ENCODE measurements around the gene LUC7L3. TPM values are rescaled to one million over a fixed set of nuclear protein-coding genes. Genes with fewer than 3 reads are reported as not detected.

The LUC7L3 gene
- total and polyA plus RNA-seq, 2 of the 13 experiments (the other 11 are each of a cell fraction or from before 2014, with no cell fraction given), result 108 to 120 TPM

DNA sequence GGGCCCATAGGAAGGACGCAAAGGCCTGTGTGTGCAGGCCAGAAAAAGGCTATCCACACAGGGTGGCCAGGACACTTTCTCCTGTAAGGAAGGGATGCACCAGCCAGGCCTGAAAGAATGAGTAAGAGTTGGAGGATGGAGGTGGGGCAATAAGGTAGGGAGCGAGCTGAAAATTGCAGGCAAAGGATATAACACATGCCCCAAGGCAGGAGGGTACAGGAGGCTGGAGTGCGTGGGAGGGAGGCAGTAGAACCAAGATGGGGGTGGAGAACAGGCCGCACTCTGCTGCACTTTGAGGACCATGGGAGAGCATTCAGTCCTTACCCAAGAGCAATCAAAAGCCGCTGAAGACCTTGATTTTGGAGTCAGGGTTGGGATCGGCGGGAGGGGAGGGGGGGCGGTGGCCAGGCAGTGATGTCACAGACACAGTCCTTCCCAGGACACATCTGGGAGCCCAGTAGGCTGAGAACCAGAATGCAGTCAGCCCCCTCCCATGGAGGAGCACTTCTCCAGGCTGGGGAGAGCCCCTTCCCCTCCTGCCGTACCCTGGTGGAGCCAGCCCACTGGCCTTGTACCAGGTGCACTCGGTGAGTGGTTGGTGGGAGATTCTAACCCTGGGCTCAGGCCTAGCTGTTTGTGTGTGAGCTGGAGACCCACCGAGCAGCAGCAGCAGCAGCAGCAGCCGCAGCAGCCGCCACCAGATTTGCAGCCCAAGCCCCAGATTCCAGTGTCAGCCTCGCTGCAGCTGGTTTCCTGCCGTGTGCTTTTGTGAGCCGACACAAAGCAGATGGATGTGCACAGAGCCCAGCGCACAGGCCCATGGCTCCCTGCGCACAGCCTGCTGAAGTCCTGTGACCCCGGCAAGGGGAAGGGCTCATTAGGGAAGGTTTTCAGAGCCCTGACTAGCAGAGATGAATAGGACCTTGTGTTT, 29.2 kb upstream of the LUC7L3 start:
- Histone ChIP-seq H3K79me2 (ENCODE audit: insufficient read depth, low read length) (peaks cover 16% of the 10 kb centered on the region), H2AFZ (ENCODE audit: low read length) (no peak overlapping the region), H3K36me3 (replicated peaks in 1 of 2; ENCODE audit: control insufficient read depth in 1 of 2, insufficient read depth in 2 of 2, low read length in 2 of 2) (no peaks in the 10 kb centered on the region; a peak in 1 of 5 replicates), H3K4me1 (ENCODE audit: insufficient read depth, low read length) (peaks cover 99% of the 10 kb centered on the region), H3K9me3 (ENCODE audit: low read length) (no peaks in the 10 kb centered on the region), H3K4me3 (replicated peaks in 1 of 3; ENCODE audit: insufficient read depth in 1 of 3, low read depth in 2 of 3, low read length in 3 of 3) (no peak overlapping the region), H4K20me1 (ENCODE audit: insufficient read depth, low read length) (no peaks in the 10 kb centered on the region), H3K27me3 (ENCODE audit: control insufficient read depth in 1 of 2, insufficient read depth in 2 of 2, low read length in 2 of 2) (no peaks in the 10 kb centered on the region; a peak in 1 of 5 replicates), H3K9ac (ENCODE audit: insufficient read depth, low read depth, low read length) (no peak overlapping the region), H3K4me2 (ENCODE audit: low read depth, low read length) (no peak overlapping the region), H3K27ac (ENCODE audit: extremely low read length, insufficient read depth, low read length) (peak overlapping the region; percentile 89)
- no peak for FAIRE-seq
- no peak for DNase-seq (ENCODE audit: low spot score)
- ChIA-PET CTCF (ENCODE audit: low intra/inter-chr PET ratio, low total read pairs) (no interaction called here), POLR2A (interaction anchor here (0.7 to 21.3 kb wide), 8 partner anchors 16 to 211 kb away, joined by 3 to 839 read pairs (median 8); partner anchors contain the start of genes ABCC3, ANKRD40 and TOB1)
- WGBS (ENCODE audit: low lambda C conversion rate), result 90% methylated on average over 13 of the region's 19 CpGs
- intact Hi-C loops (cut with micrococcal nuclease; ENCODE audit: unreplicated experiment) (no loop called here), in situ Hi-C loops (cut with HindIII; ENCODE audit: extremely low pct_ligation_motif_present, low pct_unique_long_range_greater_than_20kb) (loop anchor here (5.0 kb wide), 2 partner anchors 63 to 143 kb away; partner anchors contain the start of gene SPATA20)
- no peak for ATAC-seq
- no TSS peak for BruUV-seq (replicated peaks)
- TF ChIP-seq, protein P1, sequence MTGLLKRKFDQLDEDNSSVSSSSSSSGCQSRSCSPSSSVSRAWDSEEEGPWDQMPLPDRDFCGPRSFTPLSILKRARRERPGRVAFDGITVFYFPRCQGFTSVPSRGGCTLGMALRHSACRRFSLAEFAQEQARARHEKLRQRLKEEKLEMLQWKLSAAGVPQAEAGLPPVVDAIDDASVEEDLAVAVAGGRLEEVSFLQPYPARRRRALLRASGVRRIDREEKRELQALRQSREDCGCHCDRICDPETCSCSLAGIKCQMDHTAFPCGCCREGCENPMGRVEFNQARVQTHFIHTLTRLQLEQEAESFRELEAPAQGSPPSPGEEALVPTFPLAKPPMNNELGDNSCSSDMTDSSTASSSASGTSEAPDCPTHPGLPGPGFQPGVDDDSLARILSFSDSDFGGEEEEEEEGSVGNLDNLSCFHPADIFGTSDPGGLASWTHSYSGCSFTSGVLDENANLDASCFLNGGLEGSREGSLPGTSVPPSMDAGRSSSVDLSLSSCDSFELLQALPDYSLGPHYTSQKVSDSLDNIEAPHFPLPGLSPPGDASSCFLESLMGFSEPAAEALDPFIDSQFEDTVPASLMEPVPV (CRISPR knock-in tag; IDR thresholded peaks at IDR 0.05), result 0 out of 2 replicates have a peak, but pooled peaks have one; percentile 57
- no peak for TF ChIP-seq ZNF589 (CRISPR knock-in tag; conservative IDR thresholded peaks at IDR 0.05)
- peak; percentile 52 for TF ChIP-seq AGO1 (IDR thresholded peaks at IDR 0.05; ENCODE audit: low read depth, low read length, poor library complexity, severe bottlenecking)
- TF ChIP-seq, protein P2, sequence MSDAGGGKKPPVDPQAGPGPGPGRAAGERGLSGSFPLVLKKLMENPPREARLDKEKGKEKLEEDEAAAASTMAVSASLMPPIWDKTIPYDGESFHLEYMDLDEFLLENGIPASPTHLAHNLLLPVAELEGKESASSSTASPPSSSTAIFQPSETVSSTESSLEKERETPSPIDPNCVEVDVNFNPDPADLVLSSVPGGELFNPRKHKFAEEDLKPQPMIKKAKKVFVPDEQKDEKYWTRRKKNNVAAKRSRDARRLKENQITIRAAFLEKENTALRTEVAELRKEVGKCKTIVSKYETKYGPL (CRISPR knock-in tag; IDR thresholded peaks at IDR 0.05), result no peak
- TF ChIP-seq ZNF292 (CRISPR knock-in tag; IDR thresholded peaks at IDR 0.05; ENCODE audit: borderline replicate concordance, low read depth), result 0 out of 2 replicates have a peak, but pooled peaks have one; percentile 42
- TF ChIP-seq ZNF660 (CRISPR knock-in tag; IDR thresholded peaks at IDR 0.05; ENCODE audit: borderline replicate concordance, low read depth), result no peak
- TF ChIP-seq HES4 (CRISPR knock-in tag; IDR thresholded peaks at IDR 0.05; ENCODE audit: borderline replicate concordance), result no peak
- TF ChIP-seq ZNF768 (CRISPR knock-in tag; IDR thresholded peaks at IDR 0.05), result peak; percentile 52; the same call in 1 of the 2 replicates
- TF ChIP-seq, protein P3, sequence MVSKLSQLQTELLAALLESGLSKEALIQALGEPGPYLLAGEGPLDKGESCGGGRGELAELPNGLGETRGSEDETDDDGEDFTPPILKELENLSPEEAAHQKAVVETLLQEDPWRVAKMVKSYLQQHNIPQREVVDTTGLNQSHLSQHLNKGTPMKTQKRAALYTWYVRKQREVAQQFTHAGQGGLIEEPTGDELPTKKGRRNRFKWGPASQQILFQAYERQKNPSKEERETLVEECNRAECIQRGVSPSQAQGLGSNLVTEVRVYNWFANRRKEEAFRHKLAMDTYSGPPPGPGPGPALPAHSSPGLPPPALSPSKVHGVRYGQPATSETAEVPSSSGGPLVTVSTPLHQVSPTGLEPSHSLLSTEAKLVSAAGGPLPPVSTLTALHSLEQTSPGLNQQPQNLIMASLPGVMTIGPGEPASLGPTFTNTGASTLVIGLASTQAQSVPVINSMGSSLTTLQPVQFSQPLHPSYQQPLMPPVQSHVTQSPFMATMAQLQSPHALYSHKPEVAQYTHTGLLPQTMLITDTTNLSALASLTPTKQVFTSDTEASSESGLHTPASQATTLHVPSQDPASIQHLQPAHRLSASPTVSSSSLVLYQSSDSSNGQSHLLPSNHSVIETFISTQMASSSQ (IDR thresholded peaks at IDR 0.05; ENCODE audit: low read depth), result no peak
- TF ChIP-seq, protein P3 (CRISPR knock-in tag; IDR thresholded peaks at IDR 0.05; ENCODE audit: borderline replicate concordance), result 0 out of 2 replicates have a peak, but pooled peaks have one; percentile 21
- peak; percentile 4; the same call in 1 of the 2 replicates for TF ChIP-seq ZFX (CRISPR knock-in tag; IDR thresholded peaks at IDR 0.05; ENCODE audit: low read depth)
